ENCODE data around the gene SPOUT1.
"Not testable (repeated sequence)": the region's sequence is repeated elsewhere in the genome, so short reads cannot be mapped to it uniquely, and the experiment has no call there.

Gene SPOUT1

DNA sequence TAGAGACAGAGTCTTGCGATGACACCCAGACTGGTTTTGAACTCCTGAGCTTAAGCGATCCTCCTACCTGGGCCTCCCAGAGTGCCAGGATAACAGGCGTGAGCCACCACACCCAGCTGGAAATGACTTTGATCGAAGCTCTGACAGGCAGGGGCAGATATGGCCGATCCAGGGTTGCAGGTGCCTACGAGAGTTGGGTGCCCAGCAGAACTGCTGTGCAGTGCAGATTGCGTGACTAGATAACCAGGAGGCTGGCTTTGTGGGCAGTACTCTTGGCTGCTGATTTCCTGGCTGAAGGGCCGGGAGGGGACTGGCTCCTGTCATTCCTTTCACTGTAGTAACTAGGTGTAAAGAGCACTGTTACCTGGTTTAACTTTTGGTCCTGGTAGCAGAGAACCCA, 30.7 kb downstream of the SPOUT1 start:
- H3K9me3 ChIP-seq (ENCODE audit: insufficient read depth, low read length): no peaks in the 10 kb centered on the region
- H3K36me3 ChIP-seq (ENCODE audit: low read length): 0 out of 2 replicates have a peak, but pooled peaks cover 4% of the 10 kb centered on the region
- H3K27ac ChIP-seq (ENCODE audit: low read depth, low read length): no peak overlapping the region
- no peak overlapping the region for H3K4me2 ChIP-seq (ENCODE audit: low read depth, low read length, poor library complexity, severe bottlenecking)
- no peak for TF ChIP-seq EZH2phosphoT487 (conservative IDR thresholded peaks at IDR 0.05; ENCODE audit: low read length)
- TF ChIP-seq, protein P1, sequence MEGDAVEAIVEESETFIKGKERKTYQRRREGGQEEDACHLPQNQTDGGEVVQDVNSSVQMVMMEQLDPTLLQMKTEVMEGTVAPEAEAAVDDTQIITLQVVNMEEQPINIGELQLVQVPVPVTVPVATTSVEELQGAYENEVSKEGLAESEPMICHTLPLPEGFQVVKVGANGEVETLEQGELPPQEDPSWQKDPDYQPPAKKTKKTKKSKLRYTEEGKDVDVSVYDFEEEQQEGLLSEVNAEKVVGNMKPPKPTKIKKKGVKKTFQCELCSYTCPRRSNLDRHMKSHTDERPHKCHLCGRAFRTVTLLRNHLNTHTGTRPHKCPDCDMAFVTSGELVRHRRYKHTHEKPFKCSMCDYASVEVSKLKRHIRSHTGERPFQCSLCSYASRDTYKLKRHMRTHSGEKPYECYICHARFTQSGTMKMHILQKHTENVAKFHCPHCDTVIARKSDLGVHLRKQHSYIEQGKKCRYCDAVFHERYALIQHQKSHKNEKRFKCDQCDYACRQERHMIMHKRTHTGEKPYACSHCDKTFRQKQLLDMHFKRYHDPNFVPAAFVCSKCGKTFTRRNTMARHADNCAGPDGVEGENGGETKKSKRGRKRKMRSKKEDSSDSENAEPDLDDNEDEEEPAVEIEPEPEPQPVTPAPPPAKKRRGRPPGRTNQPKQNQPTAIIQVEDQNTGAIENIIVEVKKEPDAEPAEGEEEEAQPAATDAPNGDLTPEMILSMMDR (IDR thresholded peaks at IDR 0.05; ENCODE audit: insufficient read depth, low read length, poor library complexity, severe bottlenecking): no peak
- H3K79me2 ChIP-seq (ENCODE audit: insufficient read depth, low read length): no peaks in the 10 kb centered on the region
- H3K27me3 ChIP-seq (ENCODE audit: low read length): no peaks in the 10 kb centered on the region
- H3K9me2 ChIP-seq (replicated peaks; ENCODE audit: insufficient read depth, low read length): no peaks in the 10 kb centered on the region
- H3K4me3 ChIP-seq (ENCODE audit: insufficient read depth, low read length, poor library complexity, severe bottlenecking): no peak overlapping the region
- no peak overlapping the region for H3K9ac ChIP-seq (ENCODE audit: low read length)
- H4K20me1 ChIP-seq (ENCODE audit: low read depth, low read length): no peaks in the 10 kb centered on the region
- no peaks in the 10 kb centered on the region for H3F3A ChIP-seq (ENCODE audit: insufficient read depth)
- no peak overlapping the region for H2AFZ ChIP-seq (ENCODE audit: low read depth, low read length, severe bottlenecking)

DNA sequence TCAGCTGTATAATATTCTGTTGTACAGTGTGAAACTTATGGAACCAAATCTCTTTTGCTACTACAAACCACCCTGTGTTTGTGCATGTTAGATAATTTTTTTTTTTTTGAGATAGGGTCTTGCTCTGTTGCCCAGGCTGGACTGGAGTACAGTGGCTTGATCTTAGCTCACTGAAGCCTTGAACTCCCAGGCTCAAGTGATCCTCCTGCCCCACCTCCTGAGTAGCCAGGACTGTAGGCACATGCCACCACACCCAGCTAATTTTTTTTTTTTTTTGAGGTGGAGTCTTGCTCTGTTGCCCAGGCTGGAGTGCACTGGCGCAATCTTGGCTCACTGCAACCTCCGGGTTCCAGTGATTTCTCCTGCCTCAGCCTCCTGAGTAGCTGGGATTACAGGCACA, 34.6 kb downstream of the SPOUT1 start:
- not testable (repeated sequence) for H4K20me1 ChIP-seq (ENCODE audit: low read depth, low read length); H2AFZ ChIP-seq (ENCODE audit: low read depth, low read length, severe bottlenecking); H3K9ac ChIP-seq (ENCODE audit: low read length); H3K4me3 ChIP-seq (ENCODE audit: insufficient read depth, low read length, poor library complexity, severe bottlenecking); H3K27me3 ChIP-seq (ENCODE audit: low read length); H3F3A ChIP-seq (ENCODE audit: insufficient read depth); H3K9me3 ChIP-seq (ENCODE audit: insufficient read depth, low read length); H3K79me2 ChIP-seq (ENCODE audit: insufficient read depth, low read length); H3K4me2 ChIP-seq (ENCODE audit: low read depth, low read length, poor library complexity, severe bottlenecking); H3K9me2 ChIP-seq (replicated peaks; ENCODE audit: insufficient read depth, low read length); H3K27ac ChIP-seq (ENCODE audit: low read depth, low read length); H3K36me3 ChIP-seq (ENCODE audit: low read length)

DNA sequence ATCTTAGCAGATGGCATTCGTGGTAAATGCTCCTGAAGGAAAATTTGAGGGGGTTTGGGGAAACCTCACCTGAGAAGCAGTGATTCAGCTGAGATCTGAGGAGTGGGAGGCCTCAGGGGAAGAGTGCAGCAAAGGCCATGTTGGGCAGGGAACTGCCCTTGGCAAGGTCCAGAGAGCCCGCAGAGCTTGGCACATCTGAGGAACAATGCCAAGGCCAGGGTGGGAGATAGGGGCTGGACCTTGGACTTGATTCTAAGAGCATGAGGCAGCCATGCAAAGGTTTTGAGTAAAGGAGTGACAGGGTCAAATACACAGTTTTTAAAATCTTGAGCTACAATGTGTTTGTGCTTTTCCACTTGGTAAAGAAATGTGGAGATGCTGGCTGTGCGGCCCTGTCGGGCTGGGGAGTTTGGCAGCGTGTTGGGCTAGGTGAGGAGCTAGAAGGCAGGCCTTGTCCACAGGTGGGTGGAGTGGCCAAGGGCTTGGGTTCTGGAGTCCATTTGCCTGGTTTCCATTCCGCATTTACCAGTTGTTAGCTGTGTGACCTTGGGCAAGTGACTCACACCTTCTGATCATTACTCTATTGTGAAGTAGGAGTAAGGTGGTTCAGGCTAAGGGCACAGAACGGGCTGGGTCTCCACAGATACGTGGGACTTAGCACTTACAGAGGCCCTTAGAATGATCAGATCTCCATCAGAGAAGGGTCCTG, 36.5 kb downstream of the SPOUT1 start:
- H4K20me1 ChIP-seq (ENCODE audit: low read depth, low read length): no peaks in the 10 kb centered on the region
- H3K27me3 ChIP-seq (ENCODE audit: low read length): no peaks in the 10 kb centered on the region
- peaks cover 6% of the 10 kb centered on the region for H3K79me2 ChIP-seq (ENCODE audit: insufficient read depth, low read length)
- H3K36me3 ChIP-seq (ENCODE audit: low read length): no peaks in the 10 kb centered on the region
- H2AFZ ChIP-seq (ENCODE audit: low read depth, low read length, severe bottlenecking): no peak overlapping the region
- H3F3A ChIP-seq (ENCODE audit: insufficient read depth): no peaks in the 10 kb centered on the region
- H3K4me2 ChIP-seq (ENCODE audit: low read depth, low read length, poor library complexity, severe bottlenecking): no peak overlapping the region
- no peak overlapping the region for H3K9ac ChIP-seq (ENCODE audit: low read length)
- H3K4me3 ChIP-seq (ENCODE audit: insufficient read depth, low read length, poor library complexity, severe bottlenecking): no peak overlapping the region
- no peak overlapping the region for H3K27ac ChIP-seq (ENCODE audit: low read depth, low read length)
- no peak for TF ChIP-seq EZH2phosphoT487 (conservative IDR thresholded peaks at IDR 0.05; ENCODE audit: low read length)
- TF ChIP-seq, protein P1 (IDR thresholded peaks at IDR 0.05; ENCODE audit: insufficient read depth, low read length, poor library complexity, severe bottlenecking): no peak
- no peaks in the 10 kb centered on the region for H3K9me2 ChIP-seq (replicated peaks; ENCODE audit: insufficient read depth, low read length)
- H3K9me3 ChIP-seq (ENCODE audit: insufficient read depth, low read length): no peaks in the 10 kb centered on the region

DNA sequence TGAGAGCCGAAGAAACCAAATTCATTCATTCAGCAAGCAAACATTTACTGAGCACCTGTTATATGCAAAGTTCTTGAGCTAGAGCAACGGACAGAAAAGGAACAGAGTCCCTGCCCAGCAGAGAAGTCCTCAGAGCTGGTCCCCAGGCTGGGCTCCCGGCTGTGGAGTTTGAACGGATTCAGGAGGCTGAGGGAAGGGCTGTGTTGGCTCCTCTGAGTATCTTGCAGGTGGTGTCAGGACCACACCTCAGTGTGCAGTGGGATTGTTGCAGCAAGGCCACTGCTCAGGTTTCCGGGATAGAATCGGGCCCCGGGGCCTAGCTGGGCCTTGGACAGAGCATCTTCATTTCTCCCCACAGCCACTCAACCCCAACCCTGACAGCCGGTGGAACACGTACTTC, 37.5 kb downstream of the SPOUT1 start:
- no peak for TF ChIP-seq EZH2phosphoT487 (conservative IDR thresholded peaks at IDR 0.05; ENCODE audit: low read length)
- TF ChIP-seq, protein P1 (IDR thresholded peaks at IDR 0.05; ENCODE audit: insufficient read depth, low read length, poor library complexity, severe bottlenecking): no peak
- no peaks in the 10 kb centered on the region for H3K36me3 ChIP-seq (ENCODE audit: low read length)

More for the DNA sequence above, 37.5 kb downstream of the SPOUT1 start:
- Histone ChIP-seq H3K9me3 (ENCODE audit: insufficient read depth, low read length) (no peaks in the 10 kb centered on the region), H3K27me3 (ENCODE audit: low read length) (no peaks in the 10 kb centered on the region), H3K79me2 (ENCODE audit: insufficient read depth, low read length) (peaks cover 15% of the 10 kb centered on the region), H3K9ac (ENCODE audit: low read length) (no peak overlapping the region), H3K4me3 (ENCODE audit: insufficient read depth, low read length, poor library complexity, severe bottlenecking) (no peak overlapping the region), H4K20me1 (ENCODE audit: low read depth, low read length) (no peaks in the 10 kb centered on the region), H3K9me2 (replicated peaks; ENCODE audit: insufficient read depth, low read length) (no peaks in the 10 kb centered on the region), H2AFZ (ENCODE audit: low read depth, low read length, severe bottlenecking) (no peak overlapping the region), H3K27ac (ENCODE audit: low read depth, low read length) (no peak overlapping the region), H3F3A (ENCODE audit: insufficient read depth) (no peaks in the 10 kb centered on the region), H3K4me2 (ENCODE audit: low read depth, low read length, poor library complexity, severe bottlenecking) (no peak overlapping the region)

Data from SU-DHL-6 (cell line).